ENCODE results near the gene DEPDC1.
"Not testable (repeated sequence)": the region's sequence is repeated elsewhere in the genome, so short reads cannot be mapped to it uniquely, and the experiment has no call there.

DEPDC1 gene

GRCh38 chr1:68496680-68497357 lies at the start of gene DEPDC1:
DEPDC1 (minus strand) TSS chr1:68497082; CDS start chr1:68496999, 83 bp downstream.
- DNase-seq (ENCODE audit: low read depth) = peak; percentile 87

- DNase-seq (ENCODE audit: low read depth) = no peak
Observed at GRCh38 chr1:68544651-68545050, 47.8 kb upstream of the DEPDC1 start.

- DNase-seq (ENCODE audit: low read depth) = peak; percentile 2
Observed at GRCh38 chr1:68542586-68542985, 45.7 kb upstream of the DEPDC1 start.

GRCh38 chr1:68538941-68539340 lies 42.1 kb upstream of the DEPDC1 start:
- peak; percentile 20 for DNase-seq (ENCODE audit: low read depth)

GRCh38 chr1:68528243-68528642 lies 31.4 kb upstream of the DEPDC1 start:
- no peak for DNase-seq (ENCODE audit: low read depth)

GRCh38 chr1:68525781-68526180 lies 28.9 kb upstream of the DEPDC1 start:
- DNase-seq (ENCODE audit: low read depth) = no peak

GRCh38 chr1:68521286-68521685 lies 24.4 kb upstream of the DEPDC1 start:
- no peak for DNase-seq (ENCODE audit: low read depth)

- peak; percentile 21 for DNase-seq (ENCODE audit: low read depth)
Observed at GRCh38 chr1:68516066-68516465, 19.2 kb upstream of the DEPDC1 start.

GRCh38 chr1:68511254-68511653 lies 14.4 kb upstream of the DEPDC1 start:
- no peak for DNase-seq (ENCODE audit: low read depth)

- no peak for DNase-seq (ENCODE audit: low read depth)
Observed at GRCh38 chr1:68506386-68506785, 9.5 kb upstream of the DEPDC1 start.

GRCh38 chr1:68503085-68503484 lies 6.2 kb upstream of the DEPDC1 start:
- no peak for DNase-seq (ENCODE audit: low read depth)

GRCh38 chr1:68497358-68497698 lies 446 bp upstream of the DEPDC1 start:
- no peak for DNase-seq (ENCODE audit: low read depth)

- DNase-seq (ENCODE audit: low read depth) = no peak
Observed at GRCh38 chr1:68495968-68496679, 758 bp downstream of the DEPDC1 start.

- no peak for DNase-seq (ENCODE audit: low read depth)
Observed at GRCh38 chr1:68495532-68495931, 1.4 kb downstream of the DEPDC1 start.

GRCh38 chr1:68493193-68493592 lies 3.7 kb downstream of the DEPDC1 start:
- no peak for DNase-seq (ENCODE audit: low read depth)

- not testable (repeated sequence) for DNase-seq (ENCODE audit: low read depth)
Observed at GRCh38 chr1:68492255-68492654, 4.6 kb downstream of the DEPDC1 start.

GRCh38 chr1:68490046-68490651 lies 6.7 kb downstream of the DEPDC1 start:
- DNase-seq (ENCODE audit: low read depth) = no peak

- no peak for DNase-seq (ENCODE audit: low read depth)
Observed at GRCh38 chr1:68485431-68486022, 11.4 kb downstream of the DEPDC1 start.

GRCh38 chr1:68484618-68485017 lies 12.3 kb downstream of the DEPDC1 start:
- no peak for DNase-seq (ENCODE audit: low read depth)

GRCh38 chr1:68481041-68481440 lies 15.8 kb downstream of the DEPDC1 start:
- peak; percentile 23 for DNase-seq (ENCODE audit: low read depth)

- no peak for DNase-seq (ENCODE audit: low read depth)
Observed at GRCh38 chr1:68479501-68479900, 17.4 kb downstream of the DEPDC1 start.

- no peak for DNase-seq (ENCODE audit: low read depth)
Observed at GRCh38 chr1:68478662-68479061, 18.2 kb downstream of the DEPDC1 start.

- not testable (repeated sequence) for DNase-seq (ENCODE audit: low read depth)
Observed at GRCh38 chr1:68476626-68477025, 20.3 kb downstream of the DEPDC1 start.
